Kidney (tissue), 14 donors: ENCODE results near the gene HSPA4. TPM values are rescaled to one million over a fixed set of nuclear protein-coding genes. Genes with fewer than 3 reads are reported as not detected.

Experiments used
- DNase-seq, 5 donors: peaks; one replicate each; pipeline ENCODE4 v3.0.0-alpha.2; 2013 to 2020
- FAIRE-seq: peaks from 2 replicates; lab custom pipeline; 2012; peaks lifted over from hg19 to GRCh38; lab: Jason Lieb, UNC
- H3K27ac ChIP-seq, 2 donors: one replicate each; pipeline ENCODE4 v1.7.0; 2013; ENCODE audit warnings: low read depth in 2 of 2, low read length in 2 of 2, inconsistent platforms in 1 of 2
- H3K27me3 ChIP-seq: one replicate; pipeline ENCODE4 v1.7.1; 2013; ENCODE audit warnings: low read length, inconsistent platforms; ENCODE audit not compliant: control insufficient read depth, insufficient read depth
- H3K36me3 ChIP-seq, 3 donors: one replicate each; pipeline versions ENCODE4 v1.7.0 to v1.7.1; 2013; ENCODE audit warnings: low read length in 3 of 3, control low read depth in 1 of 3, inconsistent platforms in 1 of 3; ENCODE audit not compliant: insufficient read depth in 3 of 3, control insufficient read depth in 2 of 3
- H3K4me1 ChIP-seq, 3 donors: one replicate each; pipeline versions ENCODE4 v1.7.0 to v1.7.1; 2013; ENCODE audit warnings: low read length in 3 of 3, inconsistent platforms in 1 of 3, low read depth in 1 of 3; ENCODE audit not compliant: control insufficient read depth in 2 of 3, insufficient read depth in 2 of 3
- H3K4me3 ChIP-seq, 3 donors: one replicate each; pipeline versions ENCODE4 v1.7.0 to v1.8.1; 2013; ENCODE audit warnings: low read length in 3 of 3, control low read depth in 1 of 3, inconsistent platforms in 1 of 3
- H3K9ac ChIP-seq, 3 donors: one replicate each; pipeline versions ENCODE4 v1.7.0 to v1.7.1; 2013; ENCODE audit warnings: low read length in 3 of 3, control low read depth in 1 of 3, inconsistent platforms in 1 of 3
- H3K9me3 ChIP-seq, 3 donors: one replicate each; pipeline versions ENCODE4 v1.7.0 to v1.7.1; 2013; ENCODE audit warnings: low read length in 3 of 3, control low read depth in 1 of 3, inconsistent platforms in 1 of 3; ENCODE audit not compliant: control insufficient read depth in 2 of 3, insufficient read depth in 1 of 3
- intact Hi-C: fragments of 100-400 bp; cut with DNase I; formaldehyde crosslinking; loops from one replicate; pipeline ENCODE4 v1.11.1; 2022
- polyA plus RNA-seq: library from polyadenylated mRNA; stranded (reverse); fragments of 350-450 nt; fragmentation: Illumina TruSeq; extraction: RNeasy Lipid Tissue Mini Kit (QIAGEN cat#74804); gene quantifications from one replicate; pipeline ENCODE4 v1.2.3, GENCODE V29; 2014; ENCODE audit warnings: low read depth, low replicate concordance; ENCODE audit not compliant: insufficient read depth
- total RNA-seq: library from RNA; stranded (reverse); fragmentation: NEBNext Ultra II Directional; extraction: Animal tissue kit (Norgen Biotek cat#: 25700); gene quantifications from one replicate; pipeline ENCODE4 v1.2.1, GENCODE V29; 2021
- TF ChIP-seq, protein P1 (sequence below): IDR thresholded peaks from 3 replicates; pipeline ENCODE4 v1.5.1; 2012; ENCODE audit warnings: mild to moderate bottlenecking, moderate library complexity, borderline replicate concordance; ENCODE audit not compliant: insufficient read depth; ENCODE audit errors: extremely low read depth
- donor health status: control.
- donor health status: control.
- donor health status: control.
- donor health status: control.
- donor health status: control.
- donor health status: DM: yes; HTN: yes; CAD: no.
- donor health status: Normal renal cell carcinoma (clear cell type).

Gene HSPA4
- total and polyA plus RNA-seq, 2 donors from 2014 or later, result 79.7 to 81.5 TPM

DNA sequence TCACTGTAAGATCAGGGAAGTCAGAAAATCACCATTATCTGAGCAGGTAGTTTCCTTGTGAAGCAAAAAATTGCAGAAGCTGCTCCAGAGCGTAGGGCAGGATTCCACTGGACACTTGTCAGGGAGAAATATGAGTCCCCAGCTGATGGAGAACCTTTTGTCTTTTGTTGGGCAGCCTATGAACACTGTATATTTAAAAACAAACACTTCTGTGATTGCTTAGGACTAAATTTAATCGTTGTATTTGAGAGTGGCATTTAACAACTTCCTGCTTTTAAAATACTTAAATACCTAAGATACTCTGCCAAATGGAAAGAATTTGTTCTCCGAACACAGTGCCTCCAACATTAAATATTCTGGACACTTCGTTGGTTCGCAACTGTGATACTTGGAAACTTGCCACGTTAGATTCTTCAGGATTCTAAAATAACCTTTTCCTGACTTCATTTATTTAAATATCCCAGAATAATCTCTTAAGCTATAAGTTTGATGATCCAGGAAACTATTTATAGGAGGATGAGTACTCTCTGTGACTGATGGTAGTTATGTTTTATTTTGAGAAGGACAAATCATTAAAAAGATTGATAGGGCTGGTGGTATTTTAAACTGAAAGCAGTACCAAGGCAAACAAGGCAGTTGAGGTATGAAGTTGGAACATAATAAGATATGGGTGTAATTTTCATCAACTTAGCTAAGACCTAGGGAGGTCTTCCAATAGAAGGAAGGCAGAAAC is 2.7 kb upstream of the HSPA4 start:
- FAIRE-seq, result no peak
- H3K27me3 ChIP-seq, result no peaks in the 10 kb centered on the region
- no peak overlapping the region for H3K9ac ChIP-seq
- peak overlapping the region in 1 of 2 donors; percentile 48 for H3K27ac ChIP-seq
- TF ChIP-seq, protein P1, sequence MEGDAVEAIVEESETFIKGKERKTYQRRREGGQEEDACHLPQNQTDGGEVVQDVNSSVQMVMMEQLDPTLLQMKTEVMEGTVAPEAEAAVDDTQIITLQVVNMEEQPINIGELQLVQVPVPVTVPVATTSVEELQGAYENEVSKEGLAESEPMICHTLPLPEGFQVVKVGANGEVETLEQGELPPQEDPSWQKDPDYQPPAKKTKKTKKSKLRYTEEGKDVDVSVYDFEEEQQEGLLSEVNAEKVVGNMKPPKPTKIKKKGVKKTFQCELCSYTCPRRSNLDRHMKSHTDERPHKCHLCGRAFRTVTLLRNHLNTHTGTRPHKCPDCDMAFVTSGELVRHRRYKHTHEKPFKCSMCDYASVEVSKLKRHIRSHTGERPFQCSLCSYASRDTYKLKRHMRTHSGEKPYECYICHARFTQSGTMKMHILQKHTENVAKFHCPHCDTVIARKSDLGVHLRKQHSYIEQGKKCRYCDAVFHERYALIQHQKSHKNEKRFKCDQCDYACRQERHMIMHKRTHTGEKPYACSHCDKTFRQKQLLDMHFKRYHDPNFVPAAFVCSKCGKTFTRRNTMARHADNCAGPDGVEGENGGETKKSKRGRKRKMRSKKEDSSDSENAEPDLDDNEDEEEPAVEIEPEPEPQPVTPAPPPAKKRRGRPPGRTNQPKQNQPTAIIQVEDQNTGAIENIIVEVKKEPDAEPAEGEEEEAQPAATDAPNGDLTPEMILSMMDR, result no peak
- peak in 1 of 5 donors; percentile 52 for DNase-seq
- no peaks in the 10 kb centered on the region for H3K36me3 ChIP-seq
- H3K4me3 ChIP-seq, result no peak overlapping the region
- intact Hi-C loops, result no loop called here
- H3K4me1 ChIP-seq, result peaks cover 5 to 13% (median 10%) of the 10 kb centered on the region in 3 donors
- no peaks in the 10 kb centered on the region for H3K9me3 ChIP-seq

DNA sequence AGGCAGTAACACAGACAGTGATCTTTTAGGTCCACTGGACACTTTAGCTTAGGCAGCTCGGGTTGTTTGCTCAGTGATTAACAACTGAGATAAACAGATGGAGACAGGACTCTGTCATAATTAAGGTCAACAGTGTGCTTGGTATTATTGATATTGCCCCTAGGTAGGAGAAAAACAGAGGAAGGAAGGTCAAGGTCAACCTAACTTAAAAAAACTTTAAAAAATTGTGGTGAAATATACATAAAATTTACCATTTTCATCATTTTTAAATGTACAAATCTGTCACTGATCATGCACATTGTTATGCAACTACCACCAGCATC is 2.1 kb upstream of the HSPA4 start:
- TF ChIP-seq, protein P1, result no peak
- no peak for FAIRE-seq
- Histone ChIP-seq H3K9ac (no peak overlapping the region), H3K36me3 (no peaks in the 10 kb centered on the region), H3K27me3 (no peaks in the 10 kb centered on the region), H3K4me3 (no peak overlapping the region), H3K27ac (no peak overlapping the region), H3K4me1 (peaks cover 5 to 14% (median 10%) of the 10 kb centered on the region in 3 donors), H3K9me3 (no peaks in the 10 kb centered on the region)
- intact Hi-C loops, result no loop called here
- DNase-seq, result no peak

DNA sequence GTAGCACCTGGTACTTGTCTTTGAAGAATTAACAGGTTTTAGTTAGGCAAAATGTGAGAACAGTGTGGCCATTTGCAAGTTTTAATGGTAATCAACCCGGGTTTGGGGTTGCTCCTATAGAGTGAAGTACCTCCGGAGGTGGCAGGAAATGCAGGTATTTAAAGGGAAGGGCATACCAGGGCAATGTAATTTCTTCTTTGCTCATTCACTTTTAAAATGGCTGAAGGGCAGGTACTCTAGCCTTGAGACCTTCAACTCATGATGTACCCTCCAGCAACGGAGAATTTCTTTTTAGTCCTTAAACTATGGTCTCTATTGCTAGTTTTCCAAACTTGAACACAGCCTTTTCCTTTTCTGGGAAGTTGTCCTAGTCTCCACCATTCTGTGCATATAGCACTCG is 1.3 kb upstream of the HSPA4 start:
- Histone ChIP-seq H3K9me3 (no peaks in the 10 kb centered on the region), H3K27me3 (no peaks in the 10 kb centered on the region), H3K4me3 (peak overlapping the region; percentile 12 to 97 (median 87)), H3K4me1 (peaks cover 5 to 22% (median 10%) of the 10 kb centered on the region in 3 donors), H3K9ac (peak overlapping the region; percentile 64 to 100 (median 89)), H3K27ac (peak overlapping the region; percentile 100), H3K36me3 (no peaks in the 10 kb centered on the region)
- TF ChIP-seq, protein P1, result no peak
- intact Hi-C loops, result no loop called here
- DNase-seq (peak in 1 of 5 donors; percentile 15), FAIRE-seq (no peak)
